ENCODE data around the gene DDX59.

GRCh38 chr1:200642481-200642880 lies 27.2 kb downstream of the DDX59 start:
- no peak for TF ChIP-seq CTCF (optimal IDR thresholded peaks at IDR 0.05 in 1 of 3, IDR thresholded peaks at IDR 0.05 in 1 of 3, conservative IDR thresholded peaks at IDR 0.05 in 1 of 3; ENCODE audit: extremely low read depth in 1 of 3, insufficient read depth in 2 of 3, low read length in 3 of 3)
- TF ChIP-seq EZH2 (IDR thresholded peaks at IDR 0.05; ENCODE audit: low read length), result no peak

Data from keratinocyte (primary cell).